ENCODE results near the gene FLCN.

- TF ChIP-seq POLR2A (IDR thresholded peaks at IDR 0.05) (no peak), CTCF (IDR thresholded peaks at IDR 0.05) (no peak)
Observed at GRCh38 chr17:17225901-17226300, 11.1 kb downstream of the FLCN start.

All from lower leg skin (tissue), 3 donors.